Neural cell (in vitro differentiated cells): ENCODE measurements around the gene SERPINB5.

ENCODE experiments used
- CTCF ChIP-seq: fragments of 450-650 bp; IDR thresholded peaks from 2 replicates; pipeline ENCODE4 v1.5.1; 2014; ENCODE audit warnings: antibody characterized with exemption, mild to moderate bottlenecking, moderate library complexity; ENCODE audit not compliant: poor library complexity, severe bottlenecking
- EP300 ChIP-seq: fragments of 450-650 bp; conservative IDR thresholded peaks from 2 replicates; pipeline ENCODE4 v1.6.1; 2014; ENCODE audit warnings: antibody characterized with exemption, mild to moderate bottlenecking, moderate library complexity; ENCODE audit not compliant: poor library complexity, severe bottlenecking
- POLR2AphosphoS5 ChIP-seq: IDR thresholded peaks from 2 replicates; pipeline ENCODE4 v1.6.1; 2012

- TF ChIP-seq CTCF (no peak), EP300 (no peak), POLR2AphosphoS5 (no peak)
These were observed 29.5 kb downstream of the SERPINB5 start for GRCh38 chr18:63506336-63506646.
